Measurements from ENCODE around the gene STAT5B. TPM values are rescaled to one million over a fixed set of nuclear protein-coding genes. Genes with fewer than 3 reads are reported as not detected.

STAT5B gene
- total and polyA plus RNA-seq, 7 donors: 15.9 to 90.1 (median 68.8) TPM

DNA sequence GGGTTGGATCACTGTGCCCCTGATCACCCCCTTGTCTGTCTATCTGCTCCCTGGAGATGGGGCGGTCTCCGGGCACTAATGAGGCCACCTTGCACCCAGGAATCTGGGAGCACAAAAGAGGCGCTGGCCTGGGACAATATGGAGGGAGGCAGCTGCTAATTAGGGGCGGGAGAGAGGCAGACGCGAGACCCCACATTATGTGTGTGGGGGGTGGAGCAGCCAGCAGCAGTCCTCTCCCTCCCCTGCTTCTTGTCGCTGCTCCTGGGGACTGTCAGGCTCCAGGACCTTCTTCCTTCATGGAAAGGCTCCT lies 90.6 kb downstream of the STAT5B start:
- Histone ChIP-seq H3K27ac (no peak overlapping the region), H3K9me3 (no peaks in the 10 kb centered on the region), H3K4me1 (peaks cover 18% of the 10 kb centered on the region), H3K4me3 (no peak overlapping the region), H3K36me3 (ENCODE audit: insufficient read depth in 1 of 2, low read depth in 1 of 2) (no peaks in the 10 kb centered on the region), H3K27me3 (ENCODE audit: insufficient read depth in 3 of 3, low read length in 2 of 3) (peaks cover 0 to 19% (median 5%) of the 10 kb centered on the region in 3 donors)
- WGBS, 3 donors: 77 to 83% (median 79%) methylated on average over 7 of the region's 7 CpGs
- ATAC-seq: no peak
- intact Hi-C loops (cut with DNase I): no loop called here
- DNase-seq: peak in 1 of 2 donors; percentile 26
- TF ChIP-seq, protein P1, sequence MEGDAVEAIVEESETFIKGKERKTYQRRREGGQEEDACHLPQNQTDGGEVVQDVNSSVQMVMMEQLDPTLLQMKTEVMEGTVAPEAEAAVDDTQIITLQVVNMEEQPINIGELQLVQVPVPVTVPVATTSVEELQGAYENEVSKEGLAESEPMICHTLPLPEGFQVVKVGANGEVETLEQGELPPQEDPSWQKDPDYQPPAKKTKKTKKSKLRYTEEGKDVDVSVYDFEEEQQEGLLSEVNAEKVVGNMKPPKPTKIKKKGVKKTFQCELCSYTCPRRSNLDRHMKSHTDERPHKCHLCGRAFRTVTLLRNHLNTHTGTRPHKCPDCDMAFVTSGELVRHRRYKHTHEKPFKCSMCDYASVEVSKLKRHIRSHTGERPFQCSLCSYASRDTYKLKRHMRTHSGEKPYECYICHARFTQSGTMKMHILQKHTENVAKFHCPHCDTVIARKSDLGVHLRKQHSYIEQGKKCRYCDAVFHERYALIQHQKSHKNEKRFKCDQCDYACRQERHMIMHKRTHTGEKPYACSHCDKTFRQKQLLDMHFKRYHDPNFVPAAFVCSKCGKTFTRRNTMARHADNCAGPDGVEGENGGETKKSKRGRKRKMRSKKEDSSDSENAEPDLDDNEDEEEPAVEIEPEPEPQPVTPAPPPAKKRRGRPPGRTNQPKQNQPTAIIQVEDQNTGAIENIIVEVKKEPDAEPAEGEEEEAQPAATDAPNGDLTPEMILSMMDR (IDR thresholded peaks at IDR 0.05): no peak

DNA sequence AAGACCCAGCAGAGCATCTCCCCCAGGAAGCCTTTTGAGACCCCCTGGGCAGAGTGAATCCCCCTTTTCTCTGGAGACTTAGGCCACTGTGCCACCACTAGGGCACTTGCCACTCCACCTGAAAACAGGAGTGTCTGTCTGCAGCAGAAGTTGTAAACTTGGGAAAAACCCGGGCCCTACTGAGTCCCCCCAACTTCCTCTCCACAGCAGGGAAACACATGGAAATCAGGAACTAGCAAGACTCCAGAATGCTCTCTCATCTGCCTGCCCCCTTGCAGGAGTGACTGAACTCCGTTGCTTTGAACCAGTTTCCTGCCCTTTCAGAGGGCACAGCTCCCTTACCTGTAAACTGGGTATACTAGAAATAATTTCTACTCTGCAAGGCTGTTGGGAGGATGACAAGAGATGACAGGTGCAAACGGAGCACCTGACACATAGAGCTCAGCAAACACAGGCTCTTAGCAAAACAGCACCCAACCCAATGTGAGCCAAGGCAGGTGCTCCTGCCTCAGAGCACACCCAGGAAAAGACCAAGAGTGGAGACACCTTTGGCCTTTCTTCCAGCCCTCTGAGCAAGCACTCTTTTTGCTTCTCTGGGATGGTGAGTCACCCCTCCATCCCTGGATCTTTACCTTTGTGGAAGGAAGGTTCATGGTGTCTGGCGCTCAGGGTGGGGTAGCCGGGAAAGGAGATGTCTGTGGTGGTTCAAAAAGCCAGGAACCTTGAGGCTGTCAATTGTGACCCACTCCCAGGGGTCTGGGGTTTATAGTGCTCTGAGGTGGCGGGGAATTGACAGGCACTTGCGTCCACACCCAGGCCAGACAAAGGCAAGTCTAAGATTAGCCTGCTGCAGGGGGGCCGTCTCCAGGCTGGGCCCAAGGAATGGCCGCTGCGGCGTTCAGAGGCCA lies 91.2 kb downstream of the STAT5B start, which contains the start of gene HCRT:
Gene HCRT (minus strand): TSS at position 740 of the 908 bp plus-strand sequence. CDS start 87 bp downstream, at position 653.
- no peaks in the 10 kb centered on the region for H3K9me3 ChIP-seq
- peaks cover 0 to 25% (median 5%) of the 10 kb centered on the region in 3 donors for H3K27me3 ChIP-seq (ENCODE audit: insufficient read depth in 3 of 3, low read length in 2 of 3)
- H3K4me1 ChIP-seq: peaks cover 18% of the 10 kb centered on the region
- peak within 1 kb of the TSS; percentile 69 for H3K4me3 ChIP-seq
- H3K27ac ChIP-seq: peak within 1 kb of the TSS; percentile 55
- ATAC-seq (no peak), DNase-seq (no peak)
- TF ChIP-seq, protein P1 (IDR thresholded peaks at IDR 0.05): no peak
- H3K36me3 ChIP-seq (ENCODE audit: insufficient read depth in 1 of 2, low read depth in 1 of 2): no peaks in the 10 kb centered on the region
- WGBS, 3 donors: 83 to 85% (median 83%) methylated on average over 11 of the region's 11 CpGs
- intact Hi-C loops (cut with DNase I): loop anchor here in 1 of 2 donors (5.0 kb wide), 1 partner anchor 58 kb away; no protein-coding TSS in a partner anchor

DNA sequence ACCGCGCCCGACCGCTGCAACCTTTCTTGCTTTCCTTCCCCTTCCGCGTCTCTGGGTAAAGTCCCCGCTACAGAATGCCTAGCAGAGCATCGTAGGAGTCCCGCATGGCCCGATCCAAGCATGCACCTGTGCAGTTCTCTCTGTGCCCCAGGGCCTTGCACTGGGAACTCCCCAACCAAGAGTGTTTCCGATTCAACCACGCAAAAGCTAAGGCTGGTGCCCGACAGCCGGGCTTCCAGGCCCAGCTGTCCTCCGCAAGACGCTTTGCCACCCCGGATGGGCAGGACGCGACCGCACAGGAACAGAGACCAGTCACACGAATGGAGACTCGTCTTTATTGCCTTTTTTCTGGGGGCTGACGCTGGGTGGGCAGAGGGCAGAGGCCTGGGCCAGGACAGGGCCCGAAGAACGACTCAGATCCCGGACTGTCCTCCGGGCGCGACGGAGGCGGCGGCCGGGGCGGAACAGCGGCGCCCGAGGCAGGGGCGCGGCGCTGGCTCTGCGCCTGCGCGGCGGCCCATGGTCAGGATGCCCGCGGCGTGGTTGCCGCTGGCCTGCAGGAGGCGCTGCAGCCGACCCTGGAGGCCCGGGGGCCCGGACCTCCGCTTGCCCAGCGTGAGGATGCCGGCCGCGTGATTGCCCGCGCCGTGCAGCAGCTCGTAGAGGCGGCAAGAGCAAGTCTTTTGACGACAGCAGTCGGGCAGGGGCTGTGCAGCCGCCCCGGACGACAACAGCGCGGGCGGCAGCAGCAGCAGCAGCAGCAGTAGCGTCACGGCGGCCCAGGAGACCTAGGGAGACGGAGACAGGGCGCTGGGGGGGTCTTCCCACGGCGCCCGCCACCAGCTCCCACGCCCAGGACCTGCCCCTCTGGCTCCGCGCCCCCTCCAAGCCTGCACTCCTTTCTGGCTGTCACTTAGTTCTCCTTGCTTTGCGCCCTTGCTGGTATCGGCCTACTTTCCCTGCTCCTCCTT lies 92.2 kb downstream of the STAT5B start:
- H3K4me3 ChIP-seq: peak overlapping the region; percentile 69
- H3K9me3 ChIP-seq: no peaks in the 10 kb centered on the region
- DNase-seq: peak; percentile 80 to 89
- H3K36me3 ChIP-seq (ENCODE audit: insufficient read depth in 1 of 2, low read depth in 1 of 2): no peaks in the 10 kb centered on the region
- intact Hi-C loops (cut with DNase I): loop anchor here in 1 of 2 donors (5.0 kb wide), 1 partner anchor 57 kb away; no protein-coding TSS in a partner anchor
- TF ChIP-seq, protein P1 (IDR thresholded peaks at IDR 0.05): peak; percentile 75
- H3K4me1 ChIP-seq: peaks cover 18% of the 10 kb centered on the region
- ATAC-seq: peak; percentile 75 to 86 (median 82)
- peaks cover 0 to 32% (median 7%) of the 10 kb centered on the region in 3 donors for H3K27me3 ChIP-seq (ENCODE audit: insufficient read depth in 3 of 3, low read length in 2 of 3)
- WGBS, 3 donors: 6 to 10% (median 8%) methylated on average over 57 to 83 of the region's 83 CpGs
- peak overlapping the region; percentile 55 for H3K27ac ChIP-seq

DNA sequence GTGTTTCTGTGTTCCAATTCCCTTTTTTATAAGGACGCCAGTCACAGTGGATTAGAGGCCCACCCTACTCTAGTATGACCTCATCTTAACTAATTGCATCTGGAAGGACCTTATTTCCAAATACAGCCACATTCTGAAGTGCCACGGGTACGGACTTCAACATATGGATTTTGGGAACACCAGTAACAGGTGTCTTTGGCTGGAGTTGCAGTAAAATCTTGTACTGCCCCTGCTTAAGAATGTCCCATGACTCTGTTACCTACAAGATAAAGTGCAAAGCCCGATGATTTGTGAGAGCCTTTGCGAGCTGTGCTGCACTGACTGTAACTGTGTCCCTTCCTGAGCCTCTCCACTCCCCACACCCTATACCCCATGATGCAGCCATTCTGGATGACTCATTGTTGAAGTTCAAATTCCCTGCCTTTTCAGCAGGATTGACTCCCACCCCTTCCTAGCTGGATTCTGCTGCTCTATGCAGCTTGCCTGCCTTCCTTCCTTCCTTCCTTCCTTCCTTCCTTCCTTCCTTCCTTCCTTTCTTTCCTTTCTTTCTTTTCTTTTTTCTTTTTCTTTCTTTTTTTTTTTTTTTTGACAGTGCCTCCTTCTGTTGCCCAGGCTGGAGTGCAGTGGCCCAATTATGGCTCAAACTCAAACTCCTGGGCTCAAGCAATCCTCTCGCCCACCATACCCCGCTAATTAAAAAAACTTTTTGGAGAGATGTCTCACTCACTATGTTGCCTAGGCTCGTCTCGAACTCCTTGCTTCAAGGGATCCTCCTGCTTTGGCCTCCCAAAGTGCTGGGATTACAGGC lies 93.1 kb downstream of the STAT5B start:
- peak overlapping the region; percentile 69 for H3K4me3 ChIP-seq
- WGBS, 3 donors: 73 to 79% (median 79%) methylated on average over 9 of the region's 9 CpGs
- H3K4me1 ChIP-seq: peaks cover 18% of the 10 kb centered on the region
- no peaks in the 10 kb centered on the region for H3K36me3 ChIP-seq (ENCODE audit: insufficient read depth in 1 of 2, low read depth in 1 of 2)
- peaks cover 0 to 32% (median 7%) of the 10 kb centered on the region in 3 donors for H3K27me3 ChIP-seq (ENCODE audit: insufficient read depth in 3 of 3, low read length in 2 of 3)
- ATAC-seq (no peak), DNase-seq (no peak)
- no peak overlapping the region for H3K27ac ChIP-seq
- TF ChIP-seq, protein P1 (IDR thresholded peaks at IDR 0.05): no peak
- intact Hi-C loops (cut with DNase I): loop anchor here in 1 of 2 donors (5.0 kb wide), 1 partner anchor 56 kb away; no protein-coding TSS in a partner anchor
- H3K9me3 ChIP-seq: no peaks in the 10 kb centered on the region

Data from psoas muscle (tissue), 8 donors.